ENCODE measurements around the gene TTLL11. TPM values are rescaled to one million over a fixed set of nuclear protein-coding genes. Genes with fewer than 3 reads are reported as not detected.

TTLL11 gene
- total RNA-seq, 6 experiments from 2014 or later = 3.2 to 5.2 (median 4.1) TPM

- H3K4me3 ChIP-seq = no peak overlapping the region
- no peaks in the 10 kb centered on the region for H3K9me3 ChIP-seq
- TF ChIP-seq POLR2A (IDR thresholded peaks at IDR 0.05) (no peak), CTCF (IDR thresholded peaks at IDR 0.05) (no peak)
- DNase-seq = no peak
- no peaks in the 10 kb centered on the region for H3K36me3 ChIP-seq
- no peak overlapping the region for H3K27ac ChIP-seq
- no peaks in the 10 kb centered on the region for H3K27me3 ChIP-seq
- intact Hi-C loops (cut with DNase I) = no loop called here
- H3K4me1 ChIP-seq = peaks cover 0 to 34% (median 11%) of the 10 kb centered on the region in 4 donors
- no peak for ATAC-seq
- 90% methylated on average over 2 of the region's 4 CpGs for WGBS (ENCODE audit: insufficient coverage, low coverage, low lambda C conversion rate, missing lambda C conversion rate)
These were observed 4.0 kb downstream of the TTLL11 start for GRCh38 chr9:122088880-122089706.

- Histone ChIP-seq H3K27me3 (no peaks in the 10 kb centered on the region), H3K4me1 (peaks cover 0 to 30% (median 11%) of the 10 kb centered on the region in 4 donors), H3K9me3 (no peaks in the 10 kb centered on the region), H3K27ac (no peak overlapping the region), H3K36me3 (no peaks in the 10 kb centered on the region), H3K4me3 (no peak overlapping the region)
- no peak for DNase-seq
- intact Hi-C loops (cut with DNase I) = no loop called here
- peak in 3 of 4 donors; percentile 36 to 55 (median 40) for ATAC-seq
- 58% methylated on average over 7 of the region's 8 CpGs for WGBS (ENCODE audit: insufficient coverage, low coverage, low lambda C conversion rate, missing lambda C conversion rate)
- TF ChIP-seq CTCF (IDR thresholded peaks at IDR 0.05) (no peak), POLR2A (IDR thresholded peaks at IDR 0.05) (no peak)
These were observed 5.5 kb downstream of the TTLL11 start for GRCh38 chr9:122087406-122088200.

GRCh38 chr9:122086873-122087272 is 6.2 kb downstream of the TTLL11 start:
- Histone ChIP-seq H3K36me3 (no peaks in the 10 kb centered on the region), H3K4me1 (peaks cover 0 to 23% (median 9%) of the 10 kb centered on the region in 4 donors), H3K4me3 (no peak overlapping the region), H3K9me3 (no peaks in the 10 kb centered on the region), H3K27me3 (no peaks in the 10 kb centered on the region), H3K27ac (no peak overlapping the region)
- intact Hi-C loops (cut with DNase I) = no loop called here
- ATAC-seq (no peak), DNase-seq (no peak)
- no peak for TF ChIP-seq CTCF (IDR thresholded peaks at IDR 0.05)
- TF ChIP-seq POLR2A (IDR thresholded peaks at IDR 0.05) = no peak
- WGBS (ENCODE audit: insufficient coverage, low coverage, low lambda C conversion rate, missing lambda C conversion rate) = 100% methylated on average over 1 of the region's 1 CpG

GRCh38 chr9:122085260-122085659 is 7.8 kb downstream of the TTLL11 start:
- H3K27me3 ChIP-seq = no peaks in the 10 kb centered on the region
- intact Hi-C loops (cut with DNase I) = no loop called here
- H3K4me1 ChIP-seq = peaks cover 0 to 10% (median 1%) of the 10 kb centered on the region in 4 donors
- WGBS (ENCODE audit: insufficient coverage, low coverage, low lambda C conversion rate, missing lambda C conversion rate) = 87% methylated on average over 1 of the region's 1 CpG
- no peak for ATAC-seq
- no peaks in the 10 kb centered on the region for H3K36me3 ChIP-seq
- TF ChIP-seq POLR2A (IDR thresholded peaks at IDR 0.05) (no peak), CTCF (IDR thresholded peaks at IDR 0.05) (no peak)
- no peaks in the 10 kb centered on the region for H3K9me3 ChIP-seq
- H3K27ac ChIP-seq = no peak overlapping the region
- DNase-seq = no peak
- H3K4me3 ChIP-seq = no peak overlapping the region

All from right lobe of liver (tissue), 6 donors.